Pancreas (tissue), 10 donors: ENCODE results near the gene DPM2. TPM values are rescaled to one million over a fixed set of nuclear protein-coding genes. Genes with fewer than 3 reads are reported as not detected.

Source experiments
- ATAC-seq, 4 donors: fragments of 200-7000 bp; cut with Tn5 transposase; one replicate each; pipeline versions ENCODE4 v1.8.0 to v1.9.1; 2020; ENCODE audit warnings: mild to moderate bottlenecking in 4 of 4, moderate library complexity in 4 of 4
- DNase-seq, 6 donors: peaks; one replicate each; pipeline ENCODE4 v3.0.0-alpha.2; 2020
- FAIRE-seq: peaks from 2 replicates; lab custom pipeline; 2012; peaks lifted over from hg19 to GRCh38; lab: Jason Lieb, UNC
- H3K27ac ChIP-seq, 4 donors: fragments of 200-600 bp; sonication (generic); 1 replicate in 3 of 4; 2 replicates in 1 of 4; pipeline versions ENCODE4 v1.5.0 to v1.8.0; 2020
- H3K27me3 ChIP-seq, 4 donors: fragments of 200-600 bp; one replicate each; pipeline ENCODE4 v1.8.0; 2021
- H3K36me3 ChIP-seq, 3 donors: fragments of 200-600 bp; sonication (generic) in 1 of 3; one replicate each; pipeline versions ENCODE4 v1.5.0 to v1.8.0; 2020 to 2021
- H3K4me1 ChIP-seq, 3 donors: fragments of 200-600 bp; one replicate each; pipeline ENCODE4 v1.8.0; 2021
- H3K4me3 ChIP-seq, 4 donors: fragments of 200-600 bp; sonication (generic) in 2 of 4; one replicate each; pipeline versions ENCODE4 v1.5.0 to v1.8.0; 2020 to 2021
- H3K9me3 ChIP-seq, 4 donors: fragments of 200-600 bp; one replicate each; pipeline ENCODE4 v1.8.0; 2021
- WGBS, 2 donors: extraction: QIAGEN DNeasy Blood & Tissue Kit; methylation state at CpG; one replicate each; pipeline ENCODE4 v1.1.7; 2013; 5-methylcytosine and 5-hydroxymethylcytosine counted together
- intact Hi-C, 3 donors: fragments of 100-400 bp; cut with DNase I; formaldehyde crosslinking; loops; one replicate each; pipeline versions ENCODE4 v1.11.1 to v1.14.2; 2022
- polyA plus RNA-seq, 2 donors: library from polyadenylated mRNA; stranded (reverse); fragments of 200-250 nt; gene quantifications; one replicate each; pipeline ENCODE4 v1.2.3, GENCODE V29; 2013
- total RNA-seq, 6 donors: library from RNA; stranded (reverse); fragmentation: NEBNext Ultra II Directional in 4 of 6; extraction: Animal tissue kit (Norgen Biotek cat#: 25700) in 4 of 6; gene quantifications; one replicate each; pipeline versions ENCODE4 v1.2.1 to v1.2.4, GENCODE V29; 2021 to 2023
- TF ChIP-seq, protein P1 (sequence below), 4 donors: fragments of 200-600 bp; sonication (generic) in 3 of 4; IDR thresholded peaks; one replicate each; pipeline versions ENCODE4 v1.5.0 to v1.8.0; 2021; ENCODE audit warnings: antibody characterized with exemption in 4 of 4
- donor health status: healthy with polysubstance abuse.
- donor health status: DM: no; HTN: no; CAD: no; lungs with moderate emphysema.
- donor health status: DM: no; HTN: no; CAD: no.
- donor health status: control.
- donor health status: control.
- donor health status: Bipolar disorder and iron deficiency.
- donor health status: DM: yes; HTN: yes; CAD: no.
- donor health status: DM: no; HTN: no; CAD: no.
- donor health status: DM: no; HTN: no; CAD: no.
- donor health status: DM: yes; HTN: yes; CAD: no.

The DPM2 gene
- total and polyA plus RNA-seq, 8 donors = 19.6 to 56.8 (median 27.8) TPM

GRCh38 chr9:127945942-127946341 lies 8.3 kb upstream of the DPM2 start:
- Histone ChIP-seq H3K27ac (no peak overlapping the region), H3K9me3 (no peaks in the 10 kb centered on the region), H3K27me3 (no peaks in the 10 kb centered on the region), H3K36me3 (peaks cover 3 to 36% (median 13%) of the 10 kb centered on the region in 3 donors), H3K4me1 (peaks cover 11 to 15% (median 14%) of the 10 kb centered on the region in 3 donors), H3K4me3 (no peak overlapping the region)
- TF ChIP-seq, protein P1, sequence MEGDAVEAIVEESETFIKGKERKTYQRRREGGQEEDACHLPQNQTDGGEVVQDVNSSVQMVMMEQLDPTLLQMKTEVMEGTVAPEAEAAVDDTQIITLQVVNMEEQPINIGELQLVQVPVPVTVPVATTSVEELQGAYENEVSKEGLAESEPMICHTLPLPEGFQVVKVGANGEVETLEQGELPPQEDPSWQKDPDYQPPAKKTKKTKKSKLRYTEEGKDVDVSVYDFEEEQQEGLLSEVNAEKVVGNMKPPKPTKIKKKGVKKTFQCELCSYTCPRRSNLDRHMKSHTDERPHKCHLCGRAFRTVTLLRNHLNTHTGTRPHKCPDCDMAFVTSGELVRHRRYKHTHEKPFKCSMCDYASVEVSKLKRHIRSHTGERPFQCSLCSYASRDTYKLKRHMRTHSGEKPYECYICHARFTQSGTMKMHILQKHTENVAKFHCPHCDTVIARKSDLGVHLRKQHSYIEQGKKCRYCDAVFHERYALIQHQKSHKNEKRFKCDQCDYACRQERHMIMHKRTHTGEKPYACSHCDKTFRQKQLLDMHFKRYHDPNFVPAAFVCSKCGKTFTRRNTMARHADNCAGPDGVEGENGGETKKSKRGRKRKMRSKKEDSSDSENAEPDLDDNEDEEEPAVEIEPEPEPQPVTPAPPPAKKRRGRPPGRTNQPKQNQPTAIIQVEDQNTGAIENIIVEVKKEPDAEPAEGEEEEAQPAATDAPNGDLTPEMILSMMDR (IDR thresholded peaks at IDR 0.05) = no peak
- FAIRE-seq = no peak
- intact Hi-C loops = no loop called here
- no peak for ATAC-seq
- WGBS, 2 donors = 88 to 93% methylated on average over 9 of the region's 9 CpGs
- DNase-seq = peak in 2 of 6 donors; percentile 32 to 53

DNA sequence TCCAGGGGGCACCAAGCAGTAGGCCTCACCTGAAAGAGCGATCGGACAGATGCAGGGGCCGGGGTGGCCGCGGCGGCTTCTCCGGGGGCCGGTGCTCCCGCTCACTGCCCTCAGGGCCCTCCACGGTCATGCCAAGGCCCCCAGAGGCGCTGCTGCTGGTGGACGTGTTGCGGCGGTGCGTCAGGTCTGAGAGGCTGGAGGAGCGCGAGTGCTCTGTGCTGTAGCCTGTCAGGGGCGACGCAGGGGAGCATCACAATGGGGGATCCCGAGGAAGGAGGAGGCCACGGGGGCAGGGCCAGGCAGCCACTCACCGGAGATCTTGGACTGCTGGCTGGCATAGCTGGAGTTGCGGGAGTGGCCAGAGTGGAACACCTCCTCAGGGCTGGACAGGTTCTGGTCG lies 7.7 kb upstream of the DPM2 start:
- no peak overlapping the region for H3K27ac ChIP-seq
- peaks cover 3 to 36% (median 13%) of the 10 kb centered on the region in 3 donors for H3K36me3 ChIP-seq
- peaks cover 5 to 9% (median 8%) of the 10 kb centered on the region in 3 donors for H3K4me1 ChIP-seq
- intact Hi-C loops = no loop called here
- ATAC-seq (no peak), DNase-seq (peak in 2 of 6 donors; percentile 40 to 77), FAIRE-seq (no peak)
- no peak overlapping the region for H3K4me3 ChIP-seq
- H3K27me3 ChIP-seq = no peaks in the 10 kb centered on the region
- no peaks in the 10 kb centered on the region for H3K9me3 ChIP-seq
- TF ChIP-seq, protein P1 (IDR thresholded peaks at IDR 0.05) = no peak
- WGBS, 2 donors = 93 to 95% methylated on average over 24 of the region's 24 CpGs

DNA sequence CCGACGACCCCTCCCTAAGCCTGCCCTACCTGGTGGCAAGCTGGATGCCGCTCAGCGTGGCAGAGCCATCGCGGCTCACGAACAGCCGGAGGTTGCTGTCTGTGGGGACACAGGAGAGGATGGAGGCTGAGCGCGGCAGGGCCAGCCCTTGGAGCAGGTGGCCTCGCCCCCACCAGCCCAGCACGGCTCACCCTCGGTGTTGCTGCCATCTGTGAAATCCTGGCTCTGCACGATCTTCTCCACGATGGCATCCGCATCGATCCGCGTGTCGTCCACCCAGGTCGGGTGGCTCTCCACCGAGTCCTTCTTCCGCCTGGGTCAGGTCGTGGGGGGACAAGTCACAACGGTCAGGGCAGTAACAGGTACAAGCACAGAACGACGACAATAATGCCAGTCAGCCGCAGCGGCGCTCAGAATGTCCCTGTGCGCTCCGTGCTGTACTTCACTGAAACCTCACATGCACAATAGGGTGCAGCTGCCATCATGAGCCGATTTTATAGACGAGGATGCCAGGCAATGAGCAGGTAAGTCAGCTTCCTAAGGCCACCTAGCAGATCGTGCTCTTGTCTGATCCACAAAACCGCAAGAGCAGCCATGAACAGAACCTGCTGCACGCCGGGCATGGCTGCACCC lies 7.0 kb upstream of the DPM2 start:
- Histone ChIP-seq H3K27me3 (no peaks in the 10 kb centered on the region), H3K27ac (no peak overlapping the region), H3K4me1 (peaks cover 0 to 3% (median 2%) of the 10 kb centered on the region in 3 donors), H3K4me3 (no peak overlapping the region), H3K9me3 (no peaks in the 10 kb centered on the region), H3K36me3 (peaks cover 3 to 36% (median 13%) of the 10 kb centered on the region in 3 donors)
- intact Hi-C loops = loop anchor here in 2 of 3 donors (5.0 kb wide), 2 partner anchors 93 to 173 kb away; no protein-coding TSS in a partner anchor
- ATAC-seq (no peak), FAIRE-seq (no peak), DNase-seq (peak in 3 of 6 donors; percentile 38 to 75 (median 55))
- WGBS, 2 donors = 90 to 92% methylated on average over 38 of the region's 38 CpGs
- TF ChIP-seq, protein P1 (IDR thresholded peaks at IDR 0.05) = no peak

- FAIRE-seq (no peak), ATAC-seq (peak; percentile 70 to 89 (median 86)), DNase-seq (peak; percentile 73 to 92 (median 80))
- Histone ChIP-seq H3K36me3 (peaks cover 3 to 36% (median 13%) of the 10 kb centered on the region in 3 donors), H3K4me1 (no peaks in the 10 kb centered on the region), H3K27ac (no peak overlapping the region), H3K4me3 (no peak overlapping the region), H3K27me3 (no peaks in the 10 kb centered on the region), H3K9me3 (no peaks in the 10 kb centered on the region)
- TF ChIP-seq, protein P1 (IDR thresholded peaks at IDR 0.05) = peak; percentile 45 to 77 (median 66)
- intact Hi-C loops = loop anchor here in 2 of 3 donors (5.0 kb wide), 2 partner anchors 94 to 174 kb away; no protein-coding TSS in a partner anchor
- 52 to 53% methylated on average over 13 of the region's 13 CpGs for WGBS, 2 donors
Observed at GRCh38 chr9:127943731-127944144, 6.1 kb upstream of the DPM2 start.
